ENCODE data around the gene TMEM184A. TPM values are rescaled to one million over a fixed set of nuclear protein-coding genes. Genes with fewer than 3 reads are reported as not detected.

Gene TMEM184A
- total RNA-seq = 0.19 TPM in 1 of 2 replicates, not detected in the other

DNA sequence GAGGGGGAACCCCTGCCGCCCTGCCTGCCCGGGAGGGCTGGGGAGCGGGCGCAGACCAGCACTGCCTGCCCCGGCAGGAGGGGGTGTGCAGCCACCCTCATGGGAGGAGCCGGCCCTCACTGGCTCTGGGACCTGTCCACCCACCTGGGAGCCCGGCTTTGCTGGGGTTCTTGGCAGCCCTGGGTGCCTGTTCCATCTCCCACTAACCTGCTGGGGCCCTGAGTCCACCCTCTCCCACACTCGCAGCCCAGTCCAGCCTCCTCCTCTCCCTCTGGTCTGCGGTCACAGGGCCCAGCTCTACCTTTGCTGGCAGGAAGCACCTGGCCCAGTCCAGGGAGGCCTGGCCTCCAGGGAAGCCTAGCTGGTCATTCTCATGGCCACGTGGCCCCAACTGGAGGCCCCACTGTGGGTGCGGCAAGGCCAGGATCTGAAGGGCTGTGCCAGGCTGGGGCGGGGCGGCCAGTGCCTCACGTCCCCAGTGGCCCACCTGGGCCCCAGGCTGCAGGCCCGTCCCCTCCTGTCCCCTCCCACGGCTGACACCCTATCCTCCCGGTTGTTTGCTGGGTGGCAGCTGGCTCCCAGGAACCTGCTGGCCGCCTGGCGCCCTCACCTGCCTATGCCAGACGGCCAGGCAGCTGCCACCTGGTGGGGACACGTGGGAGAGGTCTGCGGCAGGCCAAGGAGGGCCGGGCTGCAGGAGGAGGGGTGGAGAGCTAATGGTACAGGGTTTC is at the start of gene TMEM184A:
Gene TMEM184A (minus strand): TSS at position 393 of the 731 bp plus-strand sequence. CDS start 721 bp downstream, outside the sequence.

DNA sequence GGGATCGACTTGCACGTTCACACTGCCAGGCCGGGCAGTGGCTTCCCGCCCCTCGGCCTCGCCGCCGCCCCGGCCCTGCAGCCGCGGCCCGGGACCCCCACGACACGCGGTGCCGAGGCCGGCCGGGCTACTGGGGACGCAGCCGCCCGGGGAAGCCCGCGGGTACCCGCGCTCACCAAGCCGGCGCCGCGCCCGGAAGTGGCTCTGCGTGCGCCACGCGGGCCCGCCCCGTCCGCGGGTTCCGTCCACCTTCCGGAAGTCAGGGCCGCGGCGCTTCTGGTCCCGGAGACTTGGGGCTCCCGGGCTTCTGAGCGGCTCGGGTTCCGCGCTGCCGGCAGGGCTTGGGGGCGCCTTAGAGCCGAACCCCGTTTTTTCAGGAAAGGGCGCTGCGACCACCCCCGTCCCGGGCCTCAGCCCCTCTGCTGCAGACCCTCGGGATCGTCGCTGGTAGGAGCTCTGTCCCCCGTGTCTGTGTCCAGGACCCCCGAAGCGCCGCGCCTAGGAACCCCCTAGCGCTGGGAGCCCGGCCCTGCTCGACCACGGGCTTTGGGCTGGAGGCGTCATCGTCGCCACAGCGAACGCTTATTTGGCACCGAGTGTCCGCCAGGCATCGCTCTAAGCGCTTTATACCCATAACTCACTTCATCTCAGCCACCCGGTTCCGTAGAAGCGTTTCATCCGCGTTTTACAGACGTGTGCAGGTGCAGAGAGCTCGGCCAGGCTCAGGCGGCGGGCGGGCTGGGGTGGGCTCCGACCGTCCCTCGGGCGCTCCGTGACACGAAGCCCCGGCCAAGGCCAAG is 14.0 kb upstream of the TMEM184A start, which contains the start of gene PSMG3:
Gene PSMG3 (minus strand): TSS at position 200 of the 800 bp plus-strand sequence. CDS start 693 bp downstream, outside the sequence.

DNA sequence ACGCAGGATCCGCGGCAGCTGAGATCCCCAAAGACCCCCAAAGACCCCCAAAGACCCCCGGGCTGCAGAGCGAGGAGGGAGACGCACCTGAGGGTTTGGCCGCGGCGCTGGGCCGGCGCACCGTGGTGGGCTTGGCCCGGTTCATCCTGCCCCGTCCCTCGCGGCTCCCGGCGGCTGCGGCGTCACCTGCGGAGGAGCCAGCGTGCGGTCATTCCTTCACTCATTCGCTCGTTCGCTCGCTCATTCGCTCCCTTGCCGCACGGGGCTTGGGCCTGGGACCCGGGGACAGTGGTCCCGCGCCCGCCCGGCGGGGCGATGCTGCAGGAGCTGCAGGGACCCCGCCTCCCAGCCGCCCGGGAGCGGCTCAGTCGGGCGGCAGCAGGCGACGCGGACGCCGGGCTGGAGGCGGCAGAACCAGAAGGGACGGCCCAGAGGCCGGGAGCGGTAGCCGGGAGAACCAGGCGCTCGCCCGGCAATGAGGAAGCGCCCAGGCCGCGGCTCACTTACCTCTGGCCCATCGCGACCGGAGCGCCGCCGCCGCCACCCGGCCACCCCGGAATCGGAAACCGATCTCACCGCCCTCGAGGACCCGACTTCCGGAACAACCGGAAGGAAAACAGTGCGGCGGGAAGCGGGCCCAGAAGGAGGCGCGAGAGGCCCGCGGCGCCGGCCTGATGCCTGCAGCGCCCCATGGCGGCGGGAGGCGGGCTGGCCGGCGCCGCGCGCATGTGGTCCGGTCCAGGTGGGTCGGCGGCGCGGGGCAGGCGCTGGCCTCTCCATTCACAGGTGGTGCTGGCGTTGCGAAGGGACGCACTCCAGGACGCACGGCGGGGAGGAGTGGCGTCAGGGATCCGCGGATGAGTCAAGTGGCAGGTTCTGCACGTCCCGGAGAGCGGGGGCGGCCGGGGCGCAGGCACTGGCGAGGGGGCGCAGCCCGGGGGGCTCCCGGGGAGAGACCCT is 51.9 kb downstream of the TMEM184A start, which contains the start of gene INTS1:
Gene INTS1 (minus strand): TSS at position 574 of the 960 bp plus-strand sequence. CDS start 429 bp downstream, at position 145.

Other genes with a start within 250 kb of the TMEM184A start
- gene MICALL2, start 96.7 kb downstream of the TMEM184A start, total RNA-seq = 13.4 and 37.8 TPM in 2 replicates
- gene INTS1, start 51.8 kb downstream of the TMEM184A start, total RNA-seq = 37.2 and 39.2 TPM in 2 replicates
- gene MAFK, start 25.5 kb downstream of the TMEM184A start, total RNA-seq = 18.8 and 36.5 TPM in 2 replicates
- gene PSMG3, start 13.8 kb upstream of the TMEM184A start, total RNA-seq = 24.2 and 30.9 TPM in 2 replicates
- gene ELFN1, start 114.1 kb upstream of the TMEM184A start, total RNA-seq = 0.28 and 1.2 TPM in 2 replicates

All from endothelial cell of coronary artery (primary cell).